B cell (primary cell): ENCODE results near the gene COL28A1. TPM values are rescaled to one million over a fixed set of nuclear protein-coding genes. Genes with fewer than 3 reads are reported as not detected.

ENCODE experiments used
- ATAC-seq: fragments of 200-7000 bp; cut with Tn5 transposase; one replicate; pipeline ENCODE4 v1.10.0; 2021; ENCODE audit warnings: low read depth, mild to moderate bottlenecking, moderate number of reproducible peaks, moderate library complexity
- CTCF ChIA-PET: fragments of 350-600 bp; sonication (Branson Sonifier 250); formaldehyde crosslinking; loops from one replicate; lab custom pipeline; 2021; ENCODE audit warnings: antibody characterized with exemption, inconsistent platforms; lab: Charles Lee
- POLR2A ChIA-PET: fragments of 350-600 bp; sonication (Branson Sonifier 250); formaldehyde crosslinking; loops from one replicate; lab custom pipeline; 2021; ENCODE audit warnings: antibody characterized with exemption; lab: Charles Lee
- DNase-seq: peaks from one replicate; pipeline ENCODE4 v3.0.0; 2013
- H2AFZ ChIP-seq: 2 replicates; pipeline ENCODE4 v1.6.1; 2012; ENCODE audit warnings: mild to moderate bottlenecking, low read depth, low read length; ENCODE audit not compliant: insufficient read depth, poor library complexity, severe bottlenecking
- H3K27ac ChIP-seq, 2 donors: 1 replicate in 1 of 2; 2 replicates in 1 of 2; pipeline ENCODE4 v1.5.1; 2012 to 2013; ENCODE audit warnings: low read length in 2 of 2, mild to moderate bottlenecking in 2 of 2, moderate library complexity in 1 of 2
- H3K27me3 ChIP-seq, 4 experiments: fragments of 200-600 bp in 1 of 4; sonication (generic) in 1 of 4; replicated peaks in 1 of 4; 1 replicate in 2 of 4; 2 replicates in 2 of 4; pipeline versions ENCODE4 v1.6.1 to v1.7.0; 2013 to 2016; ENCODE audit warnings: low read length in 3 of 4, mild to moderate bottlenecking in 2 of 4, mixed read lengths in 1 of 4, moderate library complexity in 1 of 4; ENCODE audit not compliant: insufficient read depth in 4 of 4, control insufficient read depth in 3 of 4; ENCODE audit errors: control extremely low read depth in 1 of 4
- H3K36me3 ChIP-seq, 2 experiments: replicated peaks in 1 of 2; 1 replicate in 1 of 2; 2 replicates in 1 of 2; pipeline versions ENCODE4 v1.6.1 to v1.7.1; 2013; ENCODE audit warnings: low read length in 1 of 2; ENCODE audit not compliant: insufficient read depth in 2 of 2, control insufficient read depth in 1 of 2; ENCODE audit errors: control extremely low read depth in 1 of 2, extremely low read depth in 1 of 2
- H3K4me1 ChIP-seq, 2 donors: fragments of 200-600 bp in 1 of 2; sonication (generic) in 1 of 2; 1 replicate in 1 of 2; 2 replicates in 1 of 2; pipeline versions ENCODE4 v1.5.1 to v1.6.1; 2013 to 2017; ENCODE audit warnings: low read length in 2 of 2; ENCODE audit not compliant: control insufficient read depth in 2 of 2, insufficient read depth in 2 of 2
- H3K4me2 ChIP-seq: replicated peaks from 2 replicates; pipeline ENCODE3; 2012; ENCODE audit warnings: mild to moderate bottlenecking, low read depth, low read length; ENCODE audit not compliant: poor library complexity, severe bottlenecking
- H3K4me3 ChIP-seq, 5 experiments: fragments of 200-600 bp in 1 of 5; sonication (generic) in 1 of 5; 1 replicate in 3 of 5; 2 replicates in 2 of 5; pipeline versions ENCODE4 v1.5.1 to v1.7.0; 2011 to 2016; ENCODE audit warnings: low read length in 4 of 5, mild to moderate bottlenecking in 4 of 5, low read depth in 2 of 5, control low read depth in 1 of 5, moderate library complexity in 1 of 5; ENCODE audit not compliant: insufficient read depth in 1 of 5; ENCODE audit errors: control extremely low read depth in 1 of 5, extremely low read depth in 1 of 5
- H3K79me2 ChIP-seq: fragments of 200-600 bp; sonication (generic); one replicate; pipeline ENCODE4 v1.6.0; 2016; ENCODE audit warnings: low read length; ENCODE audit not compliant: control insufficient read depth, insufficient read depth
- H3K9ac ChIP-seq: fragments of 200-600 bp; sonication (generic); 2 replicates; pipeline ENCODE4 v1.6.1; 2017; ENCODE audit warnings: mild to moderate bottlenecking, low read length, moderate library complexity
- H3K9me3 ChIP-seq, 3 donors: one replicate each; pipeline versions ENCODE4 v1.6.1 to v1.7.1; 2013; ENCODE audit warnings: low read length in 2 of 3; ENCODE audit not compliant: control insufficient read depth in 2 of 3, insufficient read depth in 1 of 3; ENCODE audit errors: control extremely low read depth in 1 of 3
- H4K20me1 ChIP-seq: 2 replicates; pipeline ENCODE4 v1.6.0; 2012; ENCODE audit warnings: mild to moderate bottlenecking, low read length; ENCODE audit not compliant: insufficient read depth, control insufficient read depth, poor library complexity, severe bottlenecking
- H3K27ac Mint-ChIP-seq: one replicate; pipeline ENCODE4 v1.8.0; 2021; ENCODE audit warnings: mixed read lengths
- H3K27me3 Mint-ChIP-seq: one replicate; pipeline ENCODE4 v1.8.0; 2021; ENCODE audit warnings: mixed read lengths
- H3K4me1 Mint-ChIP-seq: one replicate; pipeline ENCODE4 v1.8.0; 2021; ENCODE audit warnings: mixed read lengths
- H3K4me3 Mint-ChIP-seq: one replicate; pipeline ENCODE4 v1.8.0; 2021; ENCODE audit warnings: mixed read lengths
- H3K9me3 Mint-ChIP-seq: one replicate; pipeline ENCODE4 v1.8.0; 2022; ENCODE audit warnings: mixed read lengths; ENCODE audit not compliant: insufficient read depth
- EZH2 ChIP-seq: IDR thresholded peaks from 2 replicates; pipeline ENCODE4 v1.6.1; 2012; ENCODE audit warnings: borderline replicate concordance, low read depth, mild to moderate bottlenecking, moderate library complexity, low read length; ENCODE audit not compliant: insufficient read depth, poor library complexity, severe bottlenecking
- WGBS: methylation state at CpG from one replicate; pipeline ENCODE4 v1.1.5; 2013; ENCODE audit warnings: missing lambda C conversion rate; ENCODE audit not compliant: insufficient coverage; 5-methylcytosine and 5-hydroxymethylcytosine counted together
- intact Hi-C: fragments of 100-400 bp; cut with micrococcal nuclease; formaldehyde crosslinking; loops from one replicate; pipeline ENCODE4 v1.10.0; 2022
- polyA plus RNA-seq: library from polyadenylated mRNA; depleted of rRNA; stranded (reverse); fragments of >200 nt; gene quantifications from 2 replicates; pipeline ENCODE4 v1.2.3, GENCODE V29; 2012
- total RNA-seq, 2 donors: library from RNA; stranded (reverse); fragments of 120-200 nt in 1 of 2; gene quantifications; 1 replicate in 1 of 2; 2 replicates in 1 of 2; pipeline versions ENCODE4 v1.2.3 to v1.2.4, GENCODE V29; 2013 to 2022
- TF ChIP-seq, protein P1 (sequence below): fragments of 200-600 bp; IDR thresholded peaks from one replicate; pipeline ENCODE4 v1.8.0; 2022; ENCODE audit warnings: antibody characterized with exemption, mild to moderate bottlenecking

The COL28A1 gene
- total and polyA plus RNA-seq, 2 donors (not counting 1 experiment from before 2014, with no cell fraction given), result 0.18 to 0.67 TPM

DNA sequence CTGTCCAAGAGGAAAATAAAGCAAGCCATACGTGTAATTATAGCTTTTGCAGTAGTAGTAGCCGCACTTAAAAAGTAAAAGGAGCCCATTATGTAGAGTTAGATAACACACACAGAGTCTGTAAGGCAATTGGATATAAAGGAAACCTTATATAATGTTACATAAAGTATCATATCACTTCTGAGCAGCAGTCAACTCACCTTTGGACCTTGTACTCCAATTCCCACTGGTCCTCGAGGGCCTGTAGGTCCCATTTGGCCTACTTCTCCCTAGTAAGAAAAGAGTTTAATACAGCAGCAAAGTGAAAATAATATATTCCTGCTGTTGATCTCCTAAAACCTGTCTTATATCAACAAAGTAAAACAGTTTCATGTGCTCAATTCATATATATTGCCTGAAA, 83.6 kb downstream of the COL28A1 start:
- POLR2A ChIA-PET, result no interaction called here
- H3K9me3 Mint-ChIP-seq, result peaks cover 19% of the 10 kb centered on the region
- no peaks in the 10 kb centered on the region for H3K27me3 ChIP-seq
- ATAC-seq, result no peak
- CTCF ChIA-PET, result no interaction called here
- H3K4me2 ChIP-seq, result no peak overlapping the region
- H4K20me1 ChIP-seq, result no peaks in the 10 kb centered on the region
- H3K79me2 ChIP-seq, result no peaks in the 10 kb centered on the region
- no peak for TF ChIP-seq EZH2
- TF ChIP-seq, protein P1, sequence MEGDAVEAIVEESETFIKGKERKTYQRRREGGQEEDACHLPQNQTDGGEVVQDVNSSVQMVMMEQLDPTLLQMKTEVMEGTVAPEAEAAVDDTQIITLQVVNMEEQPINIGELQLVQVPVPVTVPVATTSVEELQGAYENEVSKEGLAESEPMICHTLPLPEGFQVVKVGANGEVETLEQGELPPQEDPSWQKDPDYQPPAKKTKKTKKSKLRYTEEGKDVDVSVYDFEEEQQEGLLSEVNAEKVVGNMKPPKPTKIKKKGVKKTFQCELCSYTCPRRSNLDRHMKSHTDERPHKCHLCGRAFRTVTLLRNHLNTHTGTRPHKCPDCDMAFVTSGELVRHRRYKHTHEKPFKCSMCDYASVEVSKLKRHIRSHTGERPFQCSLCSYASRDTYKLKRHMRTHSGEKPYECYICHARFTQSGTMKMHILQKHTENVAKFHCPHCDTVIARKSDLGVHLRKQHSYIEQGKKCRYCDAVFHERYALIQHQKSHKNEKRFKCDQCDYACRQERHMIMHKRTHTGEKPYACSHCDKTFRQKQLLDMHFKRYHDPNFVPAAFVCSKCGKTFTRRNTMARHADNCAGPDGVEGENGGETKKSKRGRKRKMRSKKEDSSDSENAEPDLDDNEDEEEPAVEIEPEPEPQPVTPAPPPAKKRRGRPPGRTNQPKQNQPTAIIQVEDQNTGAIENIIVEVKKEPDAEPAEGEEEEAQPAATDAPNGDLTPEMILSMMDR, result no peak
- H3K4me3 ChIP-seq, result no peak overlapping the region
- H3K27me3 Mint-ChIP-seq, result peaks cover 5% of the 10 kb centered on the region
- no peak for DNase-seq
- no peaks in the 10 kb centered on the region for H3K4me1 ChIP-seq
- no CpG with 5 or more reads among the region's 3 CpGs for WGBS
- no peak overlapping the region for H3K9ac ChIP-seq
- H3K36me3 ChIP-seq, result no peaks in the 10 kb centered on the region
- no peak overlapping the region for H3K27ac ChIP-seq
- intact Hi-C loops, result no loop called here
- H2AFZ ChIP-seq, result no peak overlapping the region
- H3K4me1 Mint-ChIP-seq, result no peaks in the 10 kb centered on the region
- H3K27ac Mint-ChIP-seq, result no peak overlapping the region
- no peak overlapping the region for H3K4me3 Mint-ChIP-seq
- H3K9me3 ChIP-seq, result peaks cover 6 to 20% (median 9%) of the 10 kb centered on the region in 3 donors

DNA sequence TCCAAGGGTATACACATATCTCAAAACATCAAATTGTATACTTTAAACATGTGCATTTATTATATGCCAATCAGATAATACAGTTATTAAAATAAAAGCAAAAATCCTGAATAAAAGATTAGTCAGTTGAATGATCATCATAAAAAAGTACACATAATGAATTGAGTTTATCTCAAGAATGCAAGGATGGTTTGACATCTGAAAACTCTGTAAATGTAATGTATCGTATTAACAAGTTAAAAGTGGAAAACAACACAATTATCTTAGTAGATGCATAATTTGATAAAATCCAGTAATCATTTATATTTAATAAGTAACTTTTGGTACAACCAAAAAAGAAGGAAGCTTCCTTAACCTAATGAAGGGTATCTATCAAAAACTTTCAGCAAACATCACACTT, 86.6 kb downstream of the COL28A1 start:
- TF ChIP-seq, protein P1, result no peak
- TF ChIP-seq EZH2, result no peak
- Histone ChIP-seq H3K27me3 (no peaks in the 10 kb centered on the region), H3K79me2 (no peaks in the 10 kb centered on the region), H3K4me2 (no peak overlapping the region), H3K36me3 (no peaks in the 10 kb centered on the region), H3K4me1 (no peaks in the 10 kb centered on the region), H3K9ac (no peak overlapping the region), H4K20me1 (no peaks in the 10 kb centered on the region), H3K9me3 (peaks cover 8 to 24% (median 9%) of the 10 kb centered on the region in 3 donors), H2AFZ (no peak overlapping the region), H3K27ac (no peak overlapping the region), H3K4me3 (no peak overlapping the region)
- ChIA-PET POLR2A (no interaction called here), CTCF (interaction anchor here (1.1 kb wide), 1 partner anchor 26 kb away, joined by 3 read pairs; no protein-coding TSS in a partner anchor)
- intact Hi-C loops, result no loop called here
- Mint-ChIP-seq H3K9me3 (peaks cover 24% of the 10 kb centered on the region), H3K27me3 (no peaks in the 10 kb centered on the region), H3K27ac (no peak overlapping the region), H3K4me3 (no peak overlapping the region), H3K4me1 (no peaks in the 10 kb centered on the region)
- DNase-seq (no peak), ATAC-seq (no peak)
- no CpG with 5 or more reads among the region's 1 CpG for WGBS
